NT2/D1 (cell line): ENCODE measurements around the gene EIF4H.

Experiments used
- YY1 ChIP-seq: IDR thresholded peaks from 2 replicates; pipeline ENCODE4 v1.6.1; 2011; ENCODE audit not compliant: insufficient read length, insufficient read depth
- ZNF274 ChIP-seq: IDR thresholded peaks from 2 replicates; pipeline ENCODE4 v1.6.1; 2011; ENCODE audit warnings: mild to moderate bottlenecking, low read depth, low read length

DNA sequence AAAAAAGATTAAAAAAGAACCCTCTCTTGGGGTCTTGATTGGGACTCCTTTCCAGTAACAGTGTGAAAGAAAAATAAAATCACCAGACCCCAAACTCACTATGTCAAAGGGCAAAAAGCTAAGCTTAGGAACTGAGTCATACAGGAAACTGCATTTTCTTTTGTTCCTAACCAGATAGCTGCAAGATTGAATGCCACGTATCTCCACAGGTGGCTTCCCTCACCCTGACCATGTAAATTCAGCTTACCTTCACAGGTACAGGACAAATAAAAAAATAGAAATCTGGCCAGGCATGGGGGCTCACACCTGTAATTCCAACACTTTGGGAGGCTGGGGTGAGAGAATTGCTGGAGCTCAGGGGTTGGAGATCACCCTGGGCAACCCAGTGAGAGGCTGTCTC, 32.5 kb upstream of the EIF4H start:
- TF ChIP-seq YY1 (no peak), ZNF274 (no peak)
